Heart right ventricle (tissue), 16 donors: ENCODE data around the gene OGDHL. TPM values are rescaled to one million over a fixed set of nuclear protein-coding genes. Genes with fewer than 3 reads are reported as not detected.

Source experiments
- ATAC-seq, 8 donors: fragments of 200-7000 bp; cut with Tn5 transposase; one replicate each; pipeline ENCODE4 v1.9.1; 2020; ENCODE audit warnings: mild to moderate bottlenecking in 8 of 8, moderate library complexity in 8 of 8, moderate number of reproducible peaks in 1 of 8
- DNase-seq, 2 donors: peaks; one replicate each; pipeline ENCODE4 v3.0.0-alpha.2; 2020
- H3K27ac ChIP-seq, 10 donors: fragments of 200-600 bp; sonication (generic) in 2 of 10; one replicate each; pipeline versions ENCODE4 v1.5.0 to v1.8.0; 2020 to 2022; ENCODE audit warnings: mild to moderate bottlenecking in 3 of 10
- H3K27me3 ChIP-seq, 7 donors: fragments of 200-600 bp; one replicate each; pipeline ENCODE4 v1.8.0; 2021 to 2022; ENCODE audit warnings: mild to moderate bottlenecking in 2 of 7
- H3K36me3 ChIP-seq, 9 donors: fragments of 200-600 bp; sonication (generic) in 1 of 9; one replicate each; pipeline versions ENCODE4 v1.5.0 to v1.8.0; 2020 to 2022; ENCODE audit warnings: mild to moderate bottlenecking in 2 of 9
- H3K4me1 ChIP-seq, 9 donors: fragments of 200-600 bp; sonication (generic) in 1 of 9; one replicate each; pipeline versions ENCODE4 v1.5.0 to v1.8.0; 2020 to 2022; ENCODE audit warnings: mild to moderate bottlenecking in 4 of 9
- H3K4me3 ChIP-seq, 10 donors: fragments of 200-600 bp; sonication (generic) in 2 of 10; one replicate each; pipeline versions ENCODE4 v1.5.0 to v1.8.0; 2020 to 2022; ENCODE audit warnings: mild to moderate bottlenecking in 7 of 10, moderate library complexity in 2 of 10
- H3K9me3 ChIP-seq, 11 donors: fragments of 200-600 bp in 10 of 11; sonication (generic) in 2 of 11; one replicate each; pipeline versions ENCODE4 v1.5.0 to v1.8.0; 2013 to 2022; ENCODE audit warnings: mild to moderate bottlenecking in 2 of 11, control low read depth in 1 of 11, moderate library complexity in 1 of 11
- WGBS, 2 donors: extraction: QIAGEN DNeasy Blood & Tissue Kit; methylation state at CpG; one replicate each; pipeline ENCODE4 v1.1.7; 2013; ENCODE audit warnings: inconsistent platforms in 1 of 2; 5-methylcytosine and 5-hydroxymethylcytosine counted together
- intact Hi-C, 10 donors: fragments of 100-400 bp; cut with DNase I; formaldehyde crosslinking; loops; one replicate each; pipeline versions ENCODE4 v1.11.1 to v1.14.2; 2022
- polyA plus RNA-seq, 2 donors: library from polyadenylated mRNA; stranded (reverse); fragments of 200-250 nt; gene quantifications; one replicate each; pipeline ENCODE4 v1.2.3, GENCODE V29; 2013
- total RNA-seq, 10 donors: library from RNA; stranded (reverse); fragmentation: NEBNext Ultra II Directional in 3 of 10; extraction: Animal tissue kit (Norgen Biotek cat#: 25700) in 3 of 10; gene quantifications; one replicate each; pipeline versions ENCODE4 v1.2.1 to v1.2.4, GENCODE V29; 2021 to 2023
- TF ChIP-seq, protein P1 (sequence below), 9 donors: fragments of 200-600 bp; sonication (generic) in 2 of 9; IDR thresholded peaks; one replicate each; pipeline versions ENCODE4 v1.5.0 to v1.8.0; 2021 to 2022; ENCODE audit warnings: antibody characterized with exemption in 9 of 9, mild to moderate bottlenecking in 5 of 9, moderate library complexity in 1 of 9
- donor health status: Arrhythmogenic right ventricular cardiomyopathy.
- donor health status: ischemic (EF 13 %, LVEDD 7.1; RV severe dilation, severe dysfunction).
- donor health status: healthy with polysubstance abuse.
- donor health status: DM: no; HTN: yes; CAD: no.
- donor health status: DM: no; HTN: no; CAD: no.
- donor health status: ischemic (EF 25% LVEDD 6.9; RV normal size, moderate dysfunction).
- donor health status: ischemic (EF 25% LVEDD 5.7; RV mildly dilated, moderate dysfunction).
- donor health status: healthy.
- donor health status: DM: yes; HTN: yes; CAD: no.
- donor health status: Ischemic cardiomyopathy.
- donor health status: ischemic (EF 35%, LVEDD 5.7; RV mildly dilated, moderate dysfunction).
- donor health status: nonischemic (EF 11% LVEDD 7.7; RV severe dilation, severe dysfunction).
- donor health status: DM: yes; HTN: yes; CAD: no.
- donor health status: PGD.
- donor health status: ischemic (EF 29% LVEDD 5.4; RV normal size, mild dysfunction).
- donor health status: nonischemic (EF 23%, LVEDD 6.1; RV moderate dilation, normal function).

OGDHL gene
- total and polyA plus RNA-seq, 12 donors = 0.07 to 11.4 (median 2.4) TPM

DNA sequence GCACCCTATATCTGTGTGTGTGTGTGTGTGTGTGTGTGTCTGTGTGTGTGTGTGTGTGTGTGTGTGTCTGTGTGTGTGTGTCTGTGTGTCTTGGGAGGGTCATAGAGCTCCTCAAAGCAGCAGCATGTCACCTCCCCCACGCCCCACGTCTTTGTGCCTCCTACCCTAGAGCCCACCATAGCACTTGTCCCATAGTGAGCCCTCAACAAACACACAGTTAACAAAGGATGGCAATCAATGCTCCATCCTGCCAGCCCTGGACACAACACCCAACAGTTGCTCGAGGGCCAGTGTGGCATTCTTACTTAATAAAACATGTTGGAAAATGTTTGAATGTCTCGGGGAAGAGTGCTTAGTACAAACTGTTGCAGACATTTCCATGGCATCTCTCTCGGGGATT, 52.2 kb downstream of the OGDHL start:
- no peak overlapping the region for H3K4me3 ChIP-seq
- H3K27ac ChIP-seq = no peak overlapping the region
- 54 to 62% methylated on average over 5 of the region's 5 CpGs for WGBS, 2 donors
- H3K36me3 ChIP-seq = no peaks in the 10 kb centered on the region
- H3K4me1 ChIP-seq = no peaks in the 10 kb centered on the region
- ATAC-seq (no peak), DNase-seq (no peak)
- TF ChIP-seq, protein P1, sequence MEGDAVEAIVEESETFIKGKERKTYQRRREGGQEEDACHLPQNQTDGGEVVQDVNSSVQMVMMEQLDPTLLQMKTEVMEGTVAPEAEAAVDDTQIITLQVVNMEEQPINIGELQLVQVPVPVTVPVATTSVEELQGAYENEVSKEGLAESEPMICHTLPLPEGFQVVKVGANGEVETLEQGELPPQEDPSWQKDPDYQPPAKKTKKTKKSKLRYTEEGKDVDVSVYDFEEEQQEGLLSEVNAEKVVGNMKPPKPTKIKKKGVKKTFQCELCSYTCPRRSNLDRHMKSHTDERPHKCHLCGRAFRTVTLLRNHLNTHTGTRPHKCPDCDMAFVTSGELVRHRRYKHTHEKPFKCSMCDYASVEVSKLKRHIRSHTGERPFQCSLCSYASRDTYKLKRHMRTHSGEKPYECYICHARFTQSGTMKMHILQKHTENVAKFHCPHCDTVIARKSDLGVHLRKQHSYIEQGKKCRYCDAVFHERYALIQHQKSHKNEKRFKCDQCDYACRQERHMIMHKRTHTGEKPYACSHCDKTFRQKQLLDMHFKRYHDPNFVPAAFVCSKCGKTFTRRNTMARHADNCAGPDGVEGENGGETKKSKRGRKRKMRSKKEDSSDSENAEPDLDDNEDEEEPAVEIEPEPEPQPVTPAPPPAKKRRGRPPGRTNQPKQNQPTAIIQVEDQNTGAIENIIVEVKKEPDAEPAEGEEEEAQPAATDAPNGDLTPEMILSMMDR (IDR thresholded peaks at IDR 0.05) = no peak
- H3K27me3 ChIP-seq = peaks cover 0 to 17% (median 0%) of the 10 kb centered on the region in 7 donors
- intact Hi-C loops = no loop called here
- peaks cover 0 to 24% (median 0%) of the 10 kb centered on the region in 11 donors for H3K9me3 ChIP-seq

DNA sequence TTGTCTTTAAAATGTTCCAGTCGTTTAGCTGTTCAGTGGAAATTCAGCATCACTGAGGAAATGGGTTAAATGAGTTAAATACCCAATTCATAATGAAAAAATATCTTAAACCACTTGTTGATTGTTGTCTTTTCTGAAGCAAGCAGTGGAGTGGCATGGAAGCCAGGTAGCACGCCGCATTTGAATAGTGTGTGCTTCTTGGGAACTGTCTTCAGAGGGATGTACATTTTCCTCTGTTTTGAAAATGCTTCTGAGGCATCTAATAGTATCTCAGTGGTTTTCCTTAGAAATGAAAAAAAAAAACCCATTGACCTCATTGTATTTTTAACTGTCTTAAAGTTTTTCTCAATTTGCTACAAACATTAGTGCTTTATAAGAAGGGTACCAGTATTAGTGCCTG, 54.5 kb downstream of the OGDHL start:
- DNase-seq = no peak
- ATAC-seq = no peak
- peaks cover 0 to 18% (median 0%) of the 10 kb centered on the region in 11 donors for H3K9me3 ChIP-seq
- no peak overlapping the region for H3K27ac ChIP-seq
- no peaks in the 10 kb centered on the region for H3K36me3 ChIP-seq
- 75 to 78% methylated on average over 3 of the region's 3 CpGs for WGBS, 2 donors
- intact Hi-C loops = no loop called here
- TF ChIP-seq, protein P1 (IDR thresholded peaks at IDR 0.05) = no peak
- peaks cover 0 to 22% (median 5%) of the 10 kb centered on the region in 7 donors for H3K27me3 ChIP-seq
- no peaks in the 10 kb centered on the region for H3K4me1 ChIP-seq
- no peak overlapping the region for H3K4me3 ChIP-seq

DNA sequence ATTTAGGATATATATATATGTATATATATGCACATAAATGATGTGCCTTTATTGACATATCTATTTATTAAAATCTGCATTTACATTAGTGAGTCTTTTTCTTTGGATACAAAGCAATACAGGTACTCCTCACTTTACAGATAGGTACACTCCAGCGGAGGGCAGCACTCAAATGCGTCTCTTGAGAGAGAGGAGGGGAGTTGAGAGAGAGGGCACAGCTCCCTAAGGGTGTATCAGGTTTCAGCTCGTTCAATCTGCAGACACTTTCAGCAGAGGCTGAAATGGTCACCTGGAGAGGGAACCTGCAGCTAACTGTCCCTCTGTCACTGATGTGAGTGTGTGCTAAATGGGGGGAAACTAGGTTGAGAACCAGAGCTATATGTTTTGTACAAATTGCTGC, 61.1 kb downstream of the OGDHL start:
- Histone ChIP-seq H3K4me3 (no peak overlapping the region), H3K27me3 (peaks cover 0 to 24% (median 5%) of the 10 kb centered on the region in 7 donors), H3K4me1 (no peaks in the 10 kb centered on the region), H3K27ac (no peak overlapping the region), H3K9me3 (peaks cover 0 to 14% (median 0%) of the 10 kb centered on the region in 11 donors), H3K36me3 (no peaks in the 10 kb centered on the region)
- WGBS, 2 donors = 2 to 6% methylated on average over 3 of the region's 3 CpGs
- no peak for ATAC-seq
- no peak for DNase-seq
- TF ChIP-seq, protein P1 (IDR thresholded peaks at IDR 0.05) = no peak
- intact Hi-C loops = no loop called here

DNA sequence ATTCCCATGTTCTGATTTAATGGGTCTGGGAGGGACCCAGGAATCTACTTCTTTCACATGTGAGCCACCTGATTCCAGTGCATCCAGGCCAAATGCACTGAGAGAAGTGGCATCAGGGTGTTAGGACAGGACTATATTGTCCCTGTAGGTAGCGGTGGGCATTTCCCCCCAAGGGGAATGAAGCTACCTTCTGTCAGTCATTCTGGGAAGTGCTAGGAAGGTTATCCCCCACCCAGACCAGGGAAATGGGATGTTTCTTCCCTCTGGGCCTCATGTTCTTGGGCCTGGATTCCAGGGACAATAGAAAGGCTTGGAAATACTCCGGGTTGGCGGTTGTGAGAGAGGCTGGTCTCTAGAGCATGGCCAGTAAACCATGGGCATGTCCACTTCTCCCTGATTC, 61.9 kb downstream of the OGDHL start:
- 76 to 83% methylated on average over 3 of the region's 3 CpGs for WGBS, 2 donors
- intact Hi-C loops = no loop called here

More for the DNA sequence above, 61.9 kb downstream of the OGDHL start:
- peaks cover 0 to 9% (median 0%) of the 10 kb centered on the region in 11 donors for H3K9me3 ChIP-seq
- DNase-seq (no peak), ATAC-seq (no peak)
- TF ChIP-seq, protein P1 (IDR thresholded peaks at IDR 0.05) = no peak
- no peak overlapping the region for H3K27ac ChIP-seq
- H3K27me3 ChIP-seq = peaks cover 0 to 25% (median 7%) of the 10 kb centered on the region in 7 donors
- no peak overlapping the region for H3K4me3 ChIP-seq
- H3K4me1 ChIP-seq = no peaks in the 10 kb centered on the region
- H3K36me3 ChIP-seq = no peaks in the 10 kb centered on the region
